Measurements from ENCODE around the gene WWTR1.

WWTR1 gene

GRCh38 chr3:149593418-149594160, 64.2 kb downstream of the WWTR1 start:
- DNase-seq (no peak), ATAC-seq (no peak)

GRCh38 chr3:149592758-149593240, 65.0 kb downstream of the WWTR1 start:
- ATAC-seq, result no peak
- DNase-seq, result no peak

GRCh38 chr3:149590691-149591441, 67.0 kb downstream of the WWTR1 start:
- no peak for DNase-seq
- no peak for ATAC-seq

- ATAC-seq (no peak), DNase-seq (no peak)
These were observed 68.5 kb downstream of the WWTR1 start for GRCh38 chr3:149589332-149589731.

- ATAC-seq (no peak), DNase-seq (no peak)
These were observed 68.9 kb downstream of the WWTR1 start for GRCh38 chr3:149588909-149589308.

- ATAC-seq (no peak), DNase-seq (no peak)
These were observed 70.4 kb downstream of the WWTR1 start for GRCh38 chr3:149587383-149587782.

- DNase-seq (no peak), ATAC-seq (no peak)
These were observed 71.0 kb downstream of the WWTR1 start for GRCh38 chr3:149586871-149587270.

GRCh38 chr3:149585401-149585726, 72.5 kb downstream of the WWTR1 start:
- DNase-seq (no peak), ATAC-seq (no peak)

GRCh38 chr3:149583921-149584635, 73.7 kb downstream of the WWTR1 start:
- ATAC-seq (no peak), DNase-seq (no peak)

- DNase-seq (no peak), ATAC-seq (no peak)
These were observed 75.4 kb downstream of the WWTR1 start for GRCh38 chr3:149582395-149582794.

GRCh38 chr3:149581681-149582370, 76.0 kb downstream of the WWTR1 start:
- DNase-seq (no peak), ATAC-seq (no peak)

GRCh38 chr3:149581248-149581647, 76.6 kb downstream of the WWTR1 start:
- ATAC-seq (no peak), DNase-seq (no peak)

- DNase-seq (no peak), ATAC-seq (peak; percentile 80)
These were observed 77.8 kb downstream of the WWTR1 start for GRCh38 chr3:149579838-149580542.

GRCh38 chr3:149579161-149579560, 78.7 kb downstream of the WWTR1 start:
- DNase-seq (no peak), ATAC-seq (no peak)

- DNase-seq, result no peak
- no peak for ATAC-seq
These were observed 80.0 kb downstream of the WWTR1 start for GRCh38 chr3:149577801-149578200.

GRCh38 chr3:149575961-149576564, 81.8 kb downstream of the WWTR1 start:
- ATAC-seq, result peak; percentile 36
- no peak for DNase-seq

- DNase-seq (no peak), ATAC-seq (no peak)
These were observed 82.4 kb downstream of the WWTR1 start for GRCh38 chr3:149575213-149575960.

- ATAC-seq (no peak), DNase-seq (no peak)
These were observed 84.9 kb downstream of the WWTR1 start for GRCh38 chr3:149572796-149573414.

GRCh38 chr3:149571381-149571780, 86.4 kb downstream of the WWTR1 start:
- ATAC-seq, result peak; percentile 28
- DNase-seq, result no peak

GRCh38 chr3:149570016-149570415, 87.8 kb downstream of the WWTR1 start:
- DNase-seq (no peak), ATAC-seq (no peak)

Data from stimulated activated naive CD8-positive, alpha-beta T cell treated with anti-CD3 and anti-CD28 coated beads, Interleukin-15, Interleukin-2, amounts not matched to agents 100 U/mL and 50 U/mL, for 24 hours (primary cell).